Ishikawa (cell line): ENCODE results near the gene KIN.

Experiments used
- CEBPB ChIP-seq: IDR thresholded peaks from 2 replicates; pipeline ENCODE4 v1.6.1; 2012
- CREB1 ChIP-seq: IDR thresholded peaks from 2 replicates; pipeline ENCODE4 v1.6.1; 2012; ENCODE audit warnings: low read depth
- EGR1 ChIP-seq: IDR thresholded peaks from 2 replicates; pipeline ENCODE4 v1.6.1; 2012
- EP300 ChIP-seq: IDR thresholded peaks from 2 replicates; pipeline ENCODE4 v1.6.1; 2012; ENCODE audit warnings: borderline replicate concordance
- FOXM1 ChIP-seq: IDR thresholded peaks from 2 replicates; pipeline ENCODE4 v1.6.1; 2012; ENCODE audit warnings: low read depth, borderline replicate concordance
- NFIC ChIP-seq: IDR thresholded peaks from 2 replicates; pipeline ENCODE4 v1.6.1; 2012
- RAD21 ChIP-seq: IDR thresholded peaks from 2 replicates; pipeline ENCODE4 v1.6.1; 2012; ENCODE audit warnings: low read depth
- TAF1 ChIP-seq: IDR thresholded peaks from 2 replicates; pipeline ENCODE4 v1.6.1; 2012; ENCODE audit warnings: low read depth, mild to moderate bottlenecking
- TCF12 ChIP-seq: IDR thresholded peaks from 2 replicates; pipeline ENCODE4 v1.6.1; 2012; ENCODE audit warnings: low read depth
- TEAD4 ChIP-seq: IDR thresholded peaks from 2 replicates; pipeline ENCODE4 v1.6.1; 2012
- YY1 ChIP-seq: IDR thresholded peaks from 2 replicates; pipeline ENCODE4 v1.6.1; 2012; ENCODE audit warnings: low read depth
- ZBTB7A ChIP-seq: IDR thresholded peaks from 2 replicates; pipeline ENCODE4 v1.6.1; 2012; ENCODE audit warnings: low read depth
- TF ChIP-seq, protein P1 (sequence below): IDR thresholded peaks from 2 replicates; pipeline ENCODE4 v1.6.1; 2012; ENCODE audit warnings: low read depth, mild to moderate bottlenecking
- TF ChIP-seq, protein P2 (sequence below): IDR thresholded peaks from 2 replicates; pipeline ENCODE4 v1.6.1; 2012
- TF ChIP-seq, protein P3 (sequence below): IDR thresholded peaks from 2 replicates; pipeline ENCODE4 v1.6.1; 2012

The KIN gene

DNA sequence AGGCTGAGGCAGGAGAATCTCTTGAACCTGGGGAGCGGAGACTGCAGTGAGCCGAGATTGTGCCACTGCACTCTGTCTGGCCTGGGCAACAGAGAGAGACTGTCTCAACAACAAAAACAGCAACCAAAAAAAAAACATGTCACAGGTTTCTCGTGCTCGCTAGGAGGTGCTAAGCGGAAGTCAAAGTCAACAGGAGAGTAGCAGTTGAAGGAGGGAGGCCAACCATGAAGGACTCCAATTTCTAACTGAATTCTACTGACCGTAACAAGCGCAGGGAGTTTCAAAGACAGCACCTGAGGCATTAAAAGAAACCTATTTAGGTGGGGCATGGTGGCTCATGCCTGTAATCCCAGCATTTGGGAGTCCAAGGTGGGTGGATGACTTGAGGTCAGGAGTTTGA is 19.4 kb downstream of the KIN start:
- TF ChIP-seq NFIC (no peak), TEAD4 (no peak), YY1 (no peak), CEBPB (no peak), EP300 (no peak), FOXM1 (no peak), TAF1 (no peak), EGR1 (no peak), RAD21 (no peak), CREB1 (no peak)
- TF ChIP-seq, protein P1, sequence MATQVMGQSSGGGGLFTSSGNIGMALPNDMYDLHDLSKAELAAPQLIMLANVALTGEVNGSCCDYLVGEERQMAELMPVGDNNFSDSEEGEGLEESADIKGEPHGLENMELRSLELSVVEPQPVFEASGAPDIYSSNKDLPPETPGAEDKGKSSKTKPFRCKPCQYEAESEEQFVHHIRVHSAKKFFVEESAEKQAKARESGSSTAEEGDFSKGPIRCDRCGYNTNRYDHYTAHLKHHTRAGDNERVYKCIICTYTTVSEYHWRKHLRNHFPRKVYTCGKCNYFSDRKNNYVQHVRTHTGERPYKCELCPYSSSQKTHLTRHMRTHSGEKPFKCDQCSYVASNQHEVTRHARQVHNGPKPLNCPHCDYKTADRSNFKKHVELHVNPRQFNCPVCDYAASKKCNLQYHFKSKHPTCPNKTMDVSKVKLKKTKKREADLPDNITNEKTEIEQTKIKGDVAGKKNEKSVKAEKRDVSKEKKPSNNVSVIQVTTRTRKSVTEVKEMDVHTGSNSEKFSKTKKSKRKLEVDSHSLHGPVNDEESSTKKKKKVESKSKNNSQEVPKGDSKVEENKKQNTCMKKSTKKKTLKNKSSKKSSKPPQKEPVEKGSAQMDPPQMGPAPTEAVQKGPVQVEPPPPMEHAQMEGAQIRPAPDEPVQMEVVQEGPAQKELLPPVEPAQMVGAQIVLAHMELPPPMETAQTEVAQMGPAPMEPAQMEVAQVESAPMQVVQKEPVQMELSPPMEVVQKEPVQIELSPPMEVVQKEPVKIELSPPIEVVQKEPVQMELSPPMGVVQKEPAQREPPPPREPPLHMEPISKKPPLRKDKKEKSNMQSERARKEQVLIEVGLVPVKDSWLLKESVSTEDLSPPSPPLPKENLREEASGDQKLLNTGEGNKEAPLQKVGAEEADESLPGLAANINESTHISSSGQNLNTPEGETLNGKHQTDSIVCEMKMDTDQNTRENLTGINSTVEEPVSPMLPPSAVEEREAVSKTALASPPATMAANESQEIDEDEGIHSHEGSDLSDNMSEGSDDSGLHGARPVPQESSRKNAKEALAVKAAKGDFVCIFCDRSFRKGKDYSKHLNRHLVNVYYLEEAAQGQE, result no peak
- TF ChIP-seq, protein P2, sequence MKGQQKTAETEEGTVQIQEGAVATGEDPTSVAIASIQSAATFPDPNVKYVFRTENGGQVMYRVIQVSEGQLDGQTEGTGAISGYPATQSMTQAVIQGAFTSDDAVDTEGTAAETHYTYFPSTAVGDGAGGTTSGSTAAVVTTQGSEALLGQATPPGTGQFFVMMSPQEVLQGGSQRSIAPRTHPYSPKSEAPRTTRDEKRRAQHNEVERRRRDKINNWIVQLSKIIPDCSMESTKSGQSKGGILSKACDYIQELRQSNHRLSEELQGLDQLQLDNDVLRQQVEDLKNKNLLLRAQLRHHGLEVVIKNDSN, result no peak
- TF ChIP-seq, protein P3, sequence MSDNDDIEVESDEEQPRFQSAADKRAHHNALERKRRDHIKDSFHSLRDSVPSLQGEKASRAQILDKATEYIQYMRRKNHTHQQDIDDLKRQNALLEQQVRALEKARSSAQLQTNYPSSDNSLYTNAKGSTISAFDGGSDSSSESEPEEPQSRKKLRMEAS, result no peak

DNA sequence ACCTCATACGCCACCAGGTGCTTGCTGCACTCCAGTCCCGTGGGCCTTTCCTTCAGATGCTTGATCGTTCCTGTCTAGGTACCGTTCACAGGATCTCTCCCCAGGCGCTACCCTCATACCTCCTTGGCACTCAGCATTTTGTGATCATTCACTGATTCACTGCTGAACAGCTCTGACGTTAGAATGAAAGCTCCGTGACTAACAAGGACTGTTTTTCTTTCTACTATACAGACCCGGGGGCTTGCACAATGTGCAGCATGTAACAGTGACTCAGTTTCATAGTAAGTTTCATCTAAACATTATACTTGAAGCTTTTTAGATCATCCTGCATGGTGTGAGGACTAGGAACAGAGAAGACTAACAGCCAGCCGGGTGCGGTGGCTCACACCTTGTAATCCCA is 20.6 kb downstream of the KIN start:
- TF ChIP-seq RAD21 (no peak), CEBPB (no peak), TCF12 (no peak), EGR1 (no peak)
- TF ChIP-seq, protein P1, result no peak
- TF ChIP-seq, protein P2, result no peak
- TF ChIP-seq, protein P3, result no peak

DNA sequence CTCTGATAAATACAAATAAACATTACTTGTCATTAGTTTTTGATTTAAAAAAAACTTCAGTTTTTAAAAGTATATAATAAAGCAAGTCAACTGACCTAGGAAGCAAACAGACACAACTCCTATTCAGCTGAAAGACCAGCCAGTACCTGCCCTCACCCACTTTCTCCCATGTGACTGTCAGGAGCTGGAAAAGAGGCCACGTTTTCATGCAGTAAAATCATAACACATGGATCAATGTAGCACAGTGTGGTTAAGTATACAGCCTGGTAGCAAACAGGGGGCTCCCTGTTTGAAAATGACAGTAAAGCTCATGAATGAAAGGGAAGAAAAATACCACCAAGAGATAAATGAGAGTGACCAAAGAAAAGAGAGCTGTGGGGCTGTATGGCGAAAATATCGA is 21.6 kb downstream of the KIN start:
- no peak for TF ChIP-seq CREB1
- TF ChIP-seq TAF1, result no peak
- TF ChIP-seq TEAD4, result no peak
- TF ChIP-seq YY1, result no peak
- no peak for TF ChIP-seq ZBTB7A
- TF ChIP-seq CEBPB, result no peak
- TF ChIP-seq FOXM1, result no peak

DNA sequence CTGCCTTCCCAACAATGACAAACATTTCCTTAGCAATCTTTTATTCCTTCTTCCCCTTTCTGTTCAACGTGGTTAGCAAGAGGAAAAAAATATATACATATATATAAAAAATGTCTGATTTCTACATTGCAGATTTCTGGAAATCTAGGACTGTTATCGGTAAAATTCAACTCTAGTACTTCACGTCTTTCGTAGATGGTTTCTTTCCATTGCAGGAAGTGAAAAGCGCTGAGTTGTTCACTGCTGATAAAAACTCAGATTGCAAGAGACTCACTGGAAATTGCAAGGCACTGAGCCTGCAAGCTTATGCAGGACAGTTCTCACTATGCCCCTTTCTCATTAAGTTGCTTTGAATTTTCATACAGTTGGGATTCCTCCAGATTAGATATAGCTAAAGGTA is 23.9 kb downstream of the KIN start:
- TF ChIP-seq EP300, result no peak
- TF ChIP-seq YY1, result no peak
- TF ChIP-seq, protein P2, result no peak
- no peak for TF ChIP-seq TEAD4
- TF ChIP-seq, protein P3, result no peak
- TF ChIP-seq TAF1, result no peak
- TF ChIP-seq CREB1, result no peak
- no peak for TF ChIP-seq NFIC
- TF ChIP-seq RAD21, result no peak
- TF ChIP-seq FOXM1, result no peak
- TF ChIP-seq TCF12, result no peak
- TF ChIP-seq, protein P1, result no peak
